HG03196 (cell line): Measurements from ENCODE around the gene VSIG10L2.

Experiments
- ATAC-seq: cut with Tn5 transposase; IDR thresholded peaks from one replicate; pipeline ENCODE4 v1.9.1; 2021; ENCODE audit not compliant: unreplicated experiment

The VSIG10L2 gene

DNA sequence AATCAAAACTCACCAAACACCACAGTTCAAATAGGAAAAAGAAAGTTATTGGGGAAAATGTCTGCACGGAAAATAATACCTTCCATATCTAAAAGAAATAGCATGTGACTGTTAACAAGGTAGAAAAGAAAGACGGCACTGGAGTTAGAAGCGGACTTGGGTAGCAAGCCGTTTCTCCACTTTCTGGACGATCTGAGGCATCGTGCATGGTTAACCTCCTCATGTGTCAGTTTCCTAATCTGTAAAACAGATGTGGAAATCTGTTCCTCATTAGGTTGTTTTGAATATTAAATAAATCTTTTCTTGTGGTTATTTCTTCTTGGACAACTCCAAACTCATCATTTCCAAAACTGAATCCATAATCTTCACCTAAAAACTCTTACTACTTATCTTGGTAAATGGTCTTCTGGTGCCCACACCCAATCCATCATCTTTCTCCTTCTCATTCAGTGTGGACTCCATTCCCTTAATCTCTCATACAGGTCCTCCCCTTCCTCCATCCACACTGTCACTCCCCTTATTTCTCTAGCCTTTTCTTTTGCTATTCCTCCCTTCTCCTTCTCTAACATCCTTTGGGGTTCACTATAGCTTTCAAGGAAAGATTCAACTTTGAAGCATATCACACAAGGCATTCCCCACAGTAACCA, 53.5 kb downstream of the VSIG10L2 start:
- ATAC-seq: no peak

DNA sequence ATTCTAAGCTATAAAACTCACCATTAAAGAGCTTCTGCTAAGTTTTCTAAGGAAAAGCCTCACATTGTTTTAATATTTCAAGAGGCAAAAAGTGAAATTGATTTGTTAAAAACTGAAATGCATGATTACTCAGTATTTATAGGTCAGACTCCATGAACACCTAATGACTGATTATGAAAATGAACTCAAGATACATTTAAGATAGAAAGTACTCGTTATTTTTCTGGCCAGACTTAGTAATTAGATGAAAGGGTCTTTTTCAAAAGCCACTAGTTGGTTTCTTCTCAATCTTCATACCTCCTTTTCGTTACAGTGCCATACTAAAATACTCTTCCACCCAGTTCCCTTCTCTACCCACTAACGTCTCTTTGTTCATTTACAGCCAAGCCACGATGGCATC, 56.3 kb downstream of the VSIG10L2 start:
- no peak for ATAC-seq
